HCT116 (cell line): ENCODE results near the gene CAPZB. TPM values are rescaled to one million over a fixed set of nuclear protein-coding genes. Genes with fewer than 3 reads are reported as not detected.

Experiments used
- ATAC-seq: fragments of 200-7000 bp; cut with Tn5 transposase; 2 replicates; pipeline ENCODE4 v1.9.1; 2020; ENCODE audit warnings: mild to moderate bottlenecking, moderate library complexity
- BruUV-seq: library from RNA; stranded (reverse); fragments of 400-500 nt; replicated peaks from 2 replicates; lab custom pipeline; 2021; lab: Mats Ljungman, UMichigan
- CTCF ChIA-PET: fragments of 300-600 bp; sonication (Branson Sonifier 250); formaldehyde crosslinking; loops from one replicate; lab custom pipeline; 2021; ENCODE audit warnings: antibody characterized with exemption; lab: Charles Lee
- POLR2A ChIA-PET: fragments of 300-600, 350-600 bp; sonication (Branson Sonifier 250); formaldehyde crosslinking; loops from one replicate; lab custom pipeline; 2021; ENCODE audit warnings: antibody characterized with exemption; lab: Charles Lee
- RAD21 ChIA-PET, 2 experiments: fragments of 300-600 bp; sonication (Branson Sonifier 250); formaldehyde crosslinking; loops; one replicate each; lab custom pipeline; 2023; ENCODE audit warnings: low total read pairs in 2 of 2; ENCODE audit not compliant: uncharacterized antibody in 2 of 2, unreplicated experiment in 2 of 2, low non-redundant PET in 1 of 2; lab: Charles Lee
- DNase-seq: peaks from one replicate; pipeline ENCODE4 v3.0.0-alpha.2; 2010; ENCODE audit warnings: low read depth, low spot score
- H2AFZ ChIP-seq: fragments of 200-600 bp; shearing (Covaris generic), sonication (generic); 2 replicates; pipeline ENCODE4 v1.6.1; 2017; ENCODE audit warnings: low read depth, mixed run types, mixed read lengths, antibody characterized with exemption, low read length; ENCODE audit not compliant: poor library complexity, severe bottlenecking
- H3K27ac ChIP-seq: 2 replicates; pipeline ENCODE4 v1.5.1; 2012; ENCODE audit warnings: low read depth, low read length
- H3K27me3 ChIP-seq: fragments of 200-600 bp; sonication (generic); 2 replicates; pipeline ENCODE4 v1.6.1; 2016; ENCODE audit warnings: mixed run types, low read length, mixed read lengths; ENCODE audit not compliant: insufficient read depth
- H3K36me3 ChIP-seq, 2 experiments: fragments of 200-500 bp in 1 of 2; fragments of 200-600 bp in 1 of 2; sonication (Bioruptor generic) in 1 of 2; sonication (generic) in 1 of 2; 2 replicates each; pipeline versions ENCODE4 v1.5.1 to v1.6.1; 2014 to 2016; ENCODE audit warnings: low read length in 2 of 2, inconsistent platforms in 1 of 2, mixed read lengths in 1 of 2, mixed run types in 1 of 2; ENCODE audit not compliant: insufficient read depth in 2 of 2, control insufficient read depth in 1 of 2
- H3K4me1 ChIP-seq, 2 experiments: fragments of 200-600 bp in 1 of 2; sonication (generic) in 1 of 2; 2 replicates each; pipeline versions ENCODE4 v1.5.1 to v1.6.1; 2012 to 2017; ENCODE audit warnings: low read length in 2 of 2, inconsistent platforms in 1 of 2, mild to moderate bottlenecking in 1 of 2, mixed read lengths in 1 of 2, mixed run types in 1 of 2, moderate library complexity in 1 of 2; ENCODE audit not compliant: insufficient read depth in 2 of 2, control insufficient read depth in 1 of 2
- H3K4me2 ChIP-seq: fragments of 200-600 bp; sonication (generic); 2 replicates; pipeline ENCODE4 v1.6.1; 2017; ENCODE audit warnings: mixed run types, low read length, mixed read lengths
- H3K4me3 ChIP-seq, 2 experiments: fragments of 200-600 bp in 1 of 2; sonication (generic) in 1 of 2; replicated peaks in 1 of 2; 2 replicates each; pipeline ENCODE4 v1.5.1; 2011 to 2016; ENCODE audit warnings: low read length in 2 of 2, control low read depth in 1 of 2, low read depth in 1 of 2, mild to moderate bottlenecking in 1 of 2, mixed read lengths in 1 of 2, mixed run types in 1 of 2
- H3K79me2 ChIP-seq: fragments of 200-600 bp; sonication (generic); 2 replicates; pipeline ENCODE4 v1.6.1; 2017; ENCODE audit warnings: mild to moderate bottlenecking, mixed run types, low read length, moderate library complexity, mixed read lengths; ENCODE audit not compliant: insufficient read depth
- H3K9ac ChIP-seq: fragments of 200-600 bp; sonication (generic); 2 replicates; pipeline ENCODE4 v1.6.1; 2016; ENCODE audit warnings: low read length, mixed read lengths
- H3K9me2 ChIP-seq: fragments of 200-600 bp; sonication (generic), shearing (Covaris generic); 2 replicates; pipeline ENCODE4 v1.6.1; 2017; ENCODE audit warnings: mixed run types, mild to moderate bottlenecking, moderate library complexity; ENCODE audit not compliant: insufficient read depth
- H3K9me3 ChIP-seq, 2 experiments: fragments of 200-500 bp in 1 of 2; fragments of 200-600 bp in 1 of 2; sonication (Bioruptor generic) in 1 of 2; sonication (generic) in 1 of 2; 2 replicates each; pipeline ENCODE4 v1.6.1; 2014 to 2017; ENCODE audit warnings: low read length in 2 of 2, mixed read lengths in 2 of 2, inconsistent platforms in 1 of 2, low read depth in 1 of 2, mild to moderate bottlenecking in 1 of 2, mixed run types in 1 of 2, moderate library complexity in 1 of 2; ENCODE audit not compliant: control insufficient read depth in 1 of 2, insufficient read depth in 1 of 2
- H4K20me1 ChIP-seq: fragments of 200-600 bp; sonication (generic), shearing (Covaris generic); 2 replicates; pipeline ENCODE4 v1.6.1; 2017; ENCODE audit warnings: mixed run types, mild to moderate bottlenecking, moderate library complexity; ENCODE audit not compliant: insufficient read depth
- CBX3 ChIP-seq: IDR thresholded peaks from 2 replicates; pipeline ENCODE4 v1.6.1; 2012; ENCODE audit warnings: low read depth
- EGR1 ChIP-seq: IDR thresholded peaks from 2 replicates; pipeline ENCODE4 v1.6.1; 2012; ENCODE audit warnings: low read depth
- EZH2 ChIP-seq: fragments of 200-600 bp; sonication (generic); IDR thresholded peaks from 2 replicates; pipeline ENCODE4 v1.6.1; 2017; ENCODE audit warnings: antibody characterized with exemption, mixed run types
- JUND ChIP-seq: IDR thresholded peaks from 2 replicates; pipeline ENCODE4 v1.6.1; 2012
- TCF7L2 ChIP-seq: IDR thresholded peaks from 2 replicates; pipeline ENCODE4 v1.7.0; 2011; ENCODE audit warnings: borderline replicate concordance, inconsistent platforms; ENCODE audit not compliant: insufficient read depth, insufficient read length; ENCODE audit errors: extremely low read depth
- ZNF274 ChIP-seq: fragments of 200-500 bp; sonication (Bioruptor generic); IDR thresholded peaks from 2 replicates; pipeline ENCODE4 v1.6.1; 2014; ENCODE audit warnings: mild to moderate bottlenecking, low read depth, low read length, inconsistent platforms
- intact Hi-C: fragments of 100-400 bp; cut with micrococcal nuclease; formaldehyde crosslinking; loops from 2 replicates; pipeline ENCODE4 v1.10.0; 2022
- total RNA-seq: library from RNA; stranded (reverse); gene quantifications from one replicate; pipeline ENCODE4 v1.2.1, GENCODE V29; 2021; ENCODE audit not compliant: unreplicated experiment
- TF ChIP-seq, protein P1 (sequence below): IDR thresholded peaks from 2 replicates; pipeline ENCODE4 v1.6.1; 2012; ENCODE audit warnings: low read depth
- TF ChIP-seq, protein P2 (sequence below), 3 experiments: fragments of 200-600 bp in 1 of 3; sonication (generic) in 1 of 3; IDR thresholded peaks in 2 of 3; conservative IDR thresholded peaks in 1 of 3; 2 replicates each; pipeline ENCODE4 v1.5.1; 2012 to 2017; ENCODE audit warnings: low read depth in 2 of 3, low read length in 2 of 3, antibody characterized with exemption in 1 of 3, borderline replicate concordance in 1 of 3, control low read depth in 1 of 3, mild to moderate bottlenecking in 1 of 3, mixed read lengths in 1 of 3, mixed run types in 1 of 3, moderate library complexity in 1 of 3; ENCODE audit not compliant: insufficient read depth in 1 of 3
- TF ChIP-seq, protein P3 (sequence below): IDR thresholded peaks from 2 replicates; pipeline ENCODE4 v1.6.1; 2012

The CAPZB gene
- total RNA-seq, 1 experiment from 2014 or later, result 203 TPM

DNA sequence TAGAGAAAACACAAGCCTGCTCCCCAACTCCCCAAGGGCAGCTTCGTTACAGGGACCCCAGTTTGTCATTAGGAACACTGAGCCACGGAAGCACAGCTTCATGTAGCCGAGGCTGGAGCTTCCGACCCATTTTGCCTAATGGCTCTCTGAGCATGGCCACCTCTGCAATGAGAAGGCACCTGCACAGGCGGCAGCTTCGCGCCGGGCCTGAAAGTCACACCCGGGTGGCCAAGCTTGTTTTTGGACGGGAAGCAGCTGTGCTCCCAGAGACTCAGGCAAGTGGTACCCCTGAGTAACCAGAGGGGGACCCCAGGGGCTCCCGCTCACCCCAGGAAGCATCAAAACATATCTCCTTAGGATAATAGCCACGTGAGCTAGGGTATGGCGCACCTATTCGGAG is 92.3 kb downstream of the CAPZB start:
- no peak overlapping the region for H3K9ac ChIP-seq
- ATAC-seq, result no peak
- POLR2A ChIA-PET, result no interaction called here

More for the DNA sequence above, 92.3 kb downstream of the CAPZB start:
- H3K27me3 ChIP-seq, result no peaks in the 10 kb centered on the region
- TF ChIP-seq JUND, result no peak
- TF ChIP-seq CBX3, result no peak
- TF ChIP-seq, protein P1, sequence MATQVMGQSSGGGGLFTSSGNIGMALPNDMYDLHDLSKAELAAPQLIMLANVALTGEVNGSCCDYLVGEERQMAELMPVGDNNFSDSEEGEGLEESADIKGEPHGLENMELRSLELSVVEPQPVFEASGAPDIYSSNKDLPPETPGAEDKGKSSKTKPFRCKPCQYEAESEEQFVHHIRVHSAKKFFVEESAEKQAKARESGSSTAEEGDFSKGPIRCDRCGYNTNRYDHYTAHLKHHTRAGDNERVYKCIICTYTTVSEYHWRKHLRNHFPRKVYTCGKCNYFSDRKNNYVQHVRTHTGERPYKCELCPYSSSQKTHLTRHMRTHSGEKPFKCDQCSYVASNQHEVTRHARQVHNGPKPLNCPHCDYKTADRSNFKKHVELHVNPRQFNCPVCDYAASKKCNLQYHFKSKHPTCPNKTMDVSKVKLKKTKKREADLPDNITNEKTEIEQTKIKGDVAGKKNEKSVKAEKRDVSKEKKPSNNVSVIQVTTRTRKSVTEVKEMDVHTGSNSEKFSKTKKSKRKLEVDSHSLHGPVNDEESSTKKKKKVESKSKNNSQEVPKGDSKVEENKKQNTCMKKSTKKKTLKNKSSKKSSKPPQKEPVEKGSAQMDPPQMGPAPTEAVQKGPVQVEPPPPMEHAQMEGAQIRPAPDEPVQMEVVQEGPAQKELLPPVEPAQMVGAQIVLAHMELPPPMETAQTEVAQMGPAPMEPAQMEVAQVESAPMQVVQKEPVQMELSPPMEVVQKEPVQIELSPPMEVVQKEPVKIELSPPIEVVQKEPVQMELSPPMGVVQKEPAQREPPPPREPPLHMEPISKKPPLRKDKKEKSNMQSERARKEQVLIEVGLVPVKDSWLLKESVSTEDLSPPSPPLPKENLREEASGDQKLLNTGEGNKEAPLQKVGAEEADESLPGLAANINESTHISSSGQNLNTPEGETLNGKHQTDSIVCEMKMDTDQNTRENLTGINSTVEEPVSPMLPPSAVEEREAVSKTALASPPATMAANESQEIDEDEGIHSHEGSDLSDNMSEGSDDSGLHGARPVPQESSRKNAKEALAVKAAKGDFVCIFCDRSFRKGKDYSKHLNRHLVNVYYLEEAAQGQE, result no peak
- no peak for TF ChIP-seq EZH2
- TF ChIP-seq, protein P2, sequence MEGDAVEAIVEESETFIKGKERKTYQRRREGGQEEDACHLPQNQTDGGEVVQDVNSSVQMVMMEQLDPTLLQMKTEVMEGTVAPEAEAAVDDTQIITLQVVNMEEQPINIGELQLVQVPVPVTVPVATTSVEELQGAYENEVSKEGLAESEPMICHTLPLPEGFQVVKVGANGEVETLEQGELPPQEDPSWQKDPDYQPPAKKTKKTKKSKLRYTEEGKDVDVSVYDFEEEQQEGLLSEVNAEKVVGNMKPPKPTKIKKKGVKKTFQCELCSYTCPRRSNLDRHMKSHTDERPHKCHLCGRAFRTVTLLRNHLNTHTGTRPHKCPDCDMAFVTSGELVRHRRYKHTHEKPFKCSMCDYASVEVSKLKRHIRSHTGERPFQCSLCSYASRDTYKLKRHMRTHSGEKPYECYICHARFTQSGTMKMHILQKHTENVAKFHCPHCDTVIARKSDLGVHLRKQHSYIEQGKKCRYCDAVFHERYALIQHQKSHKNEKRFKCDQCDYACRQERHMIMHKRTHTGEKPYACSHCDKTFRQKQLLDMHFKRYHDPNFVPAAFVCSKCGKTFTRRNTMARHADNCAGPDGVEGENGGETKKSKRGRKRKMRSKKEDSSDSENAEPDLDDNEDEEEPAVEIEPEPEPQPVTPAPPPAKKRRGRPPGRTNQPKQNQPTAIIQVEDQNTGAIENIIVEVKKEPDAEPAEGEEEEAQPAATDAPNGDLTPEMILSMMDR (IDR thresholded peaks at IDR 0.05 in 2 of 3, conservative IDR thresholded peaks at IDR 0.05 in 1 of 3; ENCODE audit: borderline replicate concordance in 1 of 3, insufficient read depth in 1 of 3, low read depth in 2 of 3, low read length in 2 of 3), result no peak
- TF ChIP-seq ZNF274, result no peak
- TF ChIP-seq, protein P3, sequence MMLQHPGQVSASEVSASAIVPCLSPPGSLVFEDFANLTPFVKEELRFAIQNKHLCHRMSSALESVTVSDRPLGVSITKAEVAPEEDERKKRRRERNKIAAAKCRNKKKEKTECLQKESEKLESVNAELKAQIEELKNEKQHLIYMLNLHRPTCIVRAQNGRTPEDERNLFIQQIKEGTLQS, result no peak
- TF ChIP-seq EGR1, result no peak
- TF ChIP-seq TCF7L2, result no peak
- H3K4me2 ChIP-seq, result no peak overlapping the region
- H3K27ac ChIP-seq, result no peak overlapping the region
- intact Hi-C loops, result no loop called here
- DNase-seq, result no peak
- H3K9me3 ChIP-seq, result no peaks in the 10 kb centered on the region
- H2AFZ ChIP-seq, result no peak overlapping the region
- no peaks in the 10 kb centered on the region; a peak in 1 of 4 replicates for H3K4me1 ChIP-seq
- CTCF ChIA-PET, result interaction anchor here (1.2 kb wide), 2 partner anchors 189 to 261 kb away, joined by 3 to 5 read pairs; no protein-coding TSS in a partner anchor
- BruUV-seq, result no TSS peak
- H3K4me3 ChIP-seq, result no peak overlapping the region
- RAD21 ChIA-PET, result interaction anchor here in 1 of 2 experiments (0.6 kb wide), 1 partner anchor 255 kb away, joined by 6 read pairs; no protein-coding TSS in a partner anchor
- H3K79me2 ChIP-seq, result peaks cover 74% of the 10 kb centered on the region
- H4K20me1 ChIP-seq, result no peaks in the 10 kb centered on the region
- H3K9me2 ChIP-seq, result no peaks in the 10 kb centered on the region
- H3K36me3 ChIP-seq, result no peaks in the 10 kb centered on the region
